Thoracic aorta (tissue), 2 donors: Measurements from ENCODE around the gene MVB12B. TPM values are rescaled to one million over a fixed set of nuclear protein-coding genes. Genes with fewer than 3 reads are reported as not detected.

Source experiments
- ATAC-seq: fragments of 150-250 bp; one replicate; pipeline ENCODE4 v1.8.0; 2017; ENCODE audit warnings: low read depth; ENCODE audit not compliant: insufficient number of reproducible peaks, low FRiP score
- DNase-seq: peaks from one replicate; pipeline ENCODE4 v3.0.0-alpha.2; 2020; ENCODE audit warnings: low spot score
- H3K27ac ChIP-seq, 2 donors: fragments of 200-600 bp; sonication (generic); 1 replicate in 1 of 2; 2 replicates in 1 of 2; pipeline ENCODE4 v1.5.1; 2016; ENCODE audit warnings: mild to moderate bottlenecking in 2 of 2, moderate library complexity in 2 of 2
- H3K27me3 ChIP-seq: fragments of 200-600 bp; sonication (generic); replicated peaks from 2 replicates; pipeline ENCODE4 v1.6.0; 2016; ENCODE audit warnings: mild to moderate bottlenecking; ENCODE audit not compliant: insufficient read depth
- H3K36me3 ChIP-seq: fragments of 200-600 bp; sonication (generic); one replicate; pipeline ENCODE4 v1.5.1; 2016
- H3K4me1 ChIP-seq, 2 donors: fragments of 200-600 bp; sonication (generic); 1 replicate in 1 of 2; 2 replicates in 1 of 2; pipeline versions ENCODE4 v1.5.1 to v1.6.0; 2016; ENCODE audit warnings: low read depth in 2 of 2, mild to moderate bottlenecking in 1 of 2; ENCODE audit not compliant: control insufficient read depth in 1 of 2
- H3K4me3 ChIP-seq: fragments of 200-600 bp; sonication (generic); 2 replicates; pipeline ENCODE4 v1.5.1; 2016; ENCODE audit warnings: mild to moderate bottlenecking
- H3K9me3 ChIP-seq: fragments of 200-600 bp; sonication (generic); 2 replicates; pipeline ENCODE4 v1.5.1; 2016
- CTCF ChIP-seq: fragments of 200-600 bp; sonication (generic); IDR thresholded peaks from one replicate; pipeline ENCODE4 v1.5.1; 2019; ENCODE audit warnings: antibody characterized with exemption
- total RNA-seq, 2 donors: library from RNA; depleted of rRNA; stranded (reverse); fragments of >200 nt; gene quantifications; one replicate each; pipeline versions ENCODE4 v1.1.0 to v1.2.3, GENCODE V29; 2016

The MVB12B gene
- total RNA-seq, 2 donors from 2014 or later = 18.4 to 21.7 TPM

GRCh38 chr9:126346031-126346430 is 19.4 kb downstream of the MVB12B start:
- DNase-seq (no peak), ATAC-seq (no peak)
- Histone ChIP-seq H3K27me3 (no peaks in the 10 kb centered on the region), H3K27ac (no peak overlapping the region), H3K4me3 (no peak overlapping the region), H3K4me1 (no peaks in the 10 kb centered on the region), H3K9me3 (no peaks in the 10 kb centered on the region), H3K36me3 (peaks cover 10% of the 10 kb centered on the region)
- TF ChIP-seq CTCF = no peak

GRCh38 chr9:126347093-126347492 is 20.5 kb downstream of the MVB12B start:
- ATAC-seq (no peak), DNase-seq (no peak)
- Histone ChIP-seq H3K4me1 (no peaks in the 10 kb centered on the region), H3K27me3 (no peaks in the 10 kb centered on the region), H3K27ac (no peak overlapping the region), H3K4me3 (no peak overlapping the region), H3K9me3 (no peaks in the 10 kb centered on the region), H3K36me3 (peaks cover 3% of the 10 kb centered on the region)
- no peak for TF ChIP-seq CTCF

GRCh38 chr9:126347911-126348760 is 21.5 kb downstream of the MVB12B start:
- H3K9me3 ChIP-seq = no peaks in the 10 kb centered on the region
- no peak for DNase-seq
- no peak overlapping the region for H3K4me3 ChIP-seq
- no peak for TF ChIP-seq CTCF
- no peak for ATAC-seq
- no peaks in the 10 kb centered on the region for H3K27me3 ChIP-seq
- H3K4me1 ChIP-seq = no peaks in the 10 kb centered on the region
- H3K36me3 ChIP-seq = peaks cover 3% of the 10 kb centered on the region
- H3K27ac ChIP-seq = no peak overlapping the region

- TF ChIP-seq CTCF = no peak
- H3K36me3 ChIP-seq = peaks cover 3% of the 10 kb centered on the region
- peak overlapping the region in 1 of 2 donors; percentile 21 for H3K27ac ChIP-seq
- H3K4me1 ChIP-seq = no peaks in the 10 kb centered on the region
- no peaks in the 10 kb centered on the region for H3K9me3 ChIP-seq
- ATAC-seq = no peak
- no peaks in the 10 kb centered on the region for H3K27me3 ChIP-seq
- DNase-seq = no peak
- no peak overlapping the region for H3K4me3 ChIP-seq
Observed at GRCh38 chr9:126348911-126349550, 22.4 kb downstream of the MVB12B start.

- no peak overlapping the region for H3K4me3 ChIP-seq
- ATAC-seq = no peak
Observed at GRCh38 chr9:126354887-126355770, 28.5 kb downstream of the MVB12B start.

More at GRCh38 chr9:126354887-126355770, 28.5 kb downstream of the MVB12B start:
- H3K9me3 ChIP-seq = no peaks in the 10 kb centered on the region
- H3K4me1 ChIP-seq = no peaks in the 10 kb centered on the region
- H3K27me3 ChIP-seq = no peaks in the 10 kb centered on the region
- H3K27ac ChIP-seq = no peak overlapping the region
- H3K36me3 ChIP-seq = no peaks in the 10 kb centered on the region
- no peak for TF ChIP-seq CTCF
- no peak for DNase-seq
